Measurements from ENCODE around the gene SQSTM1. TPM values are rescaled to one million over a fixed set of nuclear protein-coding genes. Genes with fewer than 3 reads are reported as not detected.

SQSTM1 gene
- total and polyA plus RNA-seq, 7 donors, result 168 to 443 (median 301) TPM

DNA sequence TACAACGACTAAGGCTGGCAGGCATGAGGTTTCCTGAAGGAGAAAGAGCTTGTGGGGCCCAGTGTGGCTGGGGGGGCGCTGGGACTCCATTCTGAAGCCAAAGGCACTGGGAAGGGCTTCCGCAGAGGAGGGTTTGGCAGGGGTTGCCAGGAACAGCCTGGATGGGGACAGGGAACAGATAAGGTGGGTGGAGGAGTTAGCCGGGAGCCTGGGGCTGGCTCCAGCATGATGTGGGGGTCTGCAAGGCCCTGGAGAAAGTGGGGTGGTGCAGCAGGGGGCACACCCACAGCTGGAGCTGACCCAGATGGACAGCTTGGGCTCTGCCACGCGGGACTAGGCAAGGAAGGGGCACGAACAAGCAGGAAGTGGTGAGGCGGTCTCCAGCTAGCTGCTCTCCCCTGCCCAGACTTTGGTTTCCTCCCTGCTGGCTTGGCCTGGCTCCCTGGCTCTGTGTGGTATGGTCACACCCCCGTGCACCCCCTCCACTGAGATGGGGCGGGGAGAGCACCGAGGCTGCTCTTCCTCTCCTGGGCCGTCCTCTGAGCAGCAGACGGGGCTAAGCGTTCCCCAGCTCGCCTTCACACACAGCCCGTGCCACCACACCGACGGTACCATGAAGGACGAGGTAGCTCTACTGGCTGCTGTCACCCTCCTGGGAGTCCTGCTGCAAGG, 27.1 kb upstream of the SQSTM1 start, which contains the start of gene LTC4S:
Gene LTC4S (plus strand): TSS at position 519 of the 672 bp plus-strand sequence. CDS start 95 bp downstream, at position 614.
- peak; percentile 90 for DNase-seq
- Histone ChIP-seq H3K4me3 (peak within 1 kb of the TSS in 2 of 4 donors; percentile 18 to 62), H3K9me3 (no peaks in the 10 kb centered on the region), H3K4me1 (peaks cover 0 to 40% (median 33%) of the 10 kb centered on the region in 4 donors), H3K27ac (peak within 1 kb of the TSS; percentile 46 to 61 (median 53)), H3K36me3 (peaks cover 11 to 17% (median 14%) of the 10 kb centered on the region in 4 donors), H3K27me3 (no peaks in the 10 kb centered on the region)
- intact Hi-C loops (cut with DNase I), result loop anchor here (2.0 kb wide), 1 partner anchor 31 kb away; no protein-coding TSS in a partner anchor
- 37 to 71% methylated on average over 19 of the region's 19 CpGs for WGBS, 2 donors
- TF ChIP-seq EP300 (IDR thresholded peaks at IDR 0.05) (no peak), POLR2AphosphoS5 (IDR thresholded peaks at IDR 0.05) (peak in 2 of 4 donors; percentile 18 to 33), CTCF (IDR thresholded peaks at IDR 0.05) (no peak)

DNA sequence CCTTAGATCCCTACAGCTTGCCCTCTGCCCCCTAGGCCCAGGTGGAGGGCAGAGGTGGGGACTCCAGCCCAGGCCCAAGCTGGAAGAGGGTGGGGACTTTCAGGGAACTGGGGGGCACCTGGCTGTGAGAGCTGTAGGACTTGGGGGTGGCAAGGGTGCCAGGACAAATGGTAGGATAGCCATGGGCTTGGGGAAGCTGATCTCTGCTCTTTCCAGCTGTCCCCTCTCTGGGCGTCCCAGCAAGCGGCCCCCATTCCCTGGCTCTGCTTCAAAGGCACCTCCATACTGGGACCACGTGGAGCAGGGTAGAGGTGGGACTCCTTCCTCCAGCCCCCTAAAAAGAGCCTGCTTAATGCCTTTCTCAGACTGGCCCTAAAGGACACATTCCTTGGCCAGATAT, 26.5 kb upstream of the SQSTM1 start:
- H3K27me3 ChIP-seq, result no peaks in the 10 kb centered on the region
- peak overlapping the region; percentile 46 to 61 (median 53) for H3K27ac ChIP-seq
- intact Hi-C loops (cut with DNase I), result no loop called here
- H3K9me3 ChIP-seq, result no peaks in the 10 kb centered on the region
- WGBS, 2 donors, result 71 to 76% methylated on average over 3 of the region's 3 CpGs
- peak overlapping the region in 2 of 4 donors; percentile 18 to 62 for H3K4me3 ChIP-seq
- TF ChIP-seq EP300 (IDR thresholded peaks at IDR 0.05) (no peak), POLR2AphosphoS5 (IDR thresholded peaks at IDR 0.05) (no peak), POLR2A (IDR thresholded peaks at IDR 0.05) (no peak), CTCF (IDR thresholded peaks at IDR 0.05) (no peak)
- DNase-seq, result peak; percentile 63
- peaks cover 17 to 22% (median 20%) of the 10 kb centered on the region in 4 donors for H3K36me3 ChIP-seq
- peaks cover 0 to 40% (median 33%) of the 10 kb centered on the region in 4 donors for H3K4me1 ChIP-seq

DNA sequence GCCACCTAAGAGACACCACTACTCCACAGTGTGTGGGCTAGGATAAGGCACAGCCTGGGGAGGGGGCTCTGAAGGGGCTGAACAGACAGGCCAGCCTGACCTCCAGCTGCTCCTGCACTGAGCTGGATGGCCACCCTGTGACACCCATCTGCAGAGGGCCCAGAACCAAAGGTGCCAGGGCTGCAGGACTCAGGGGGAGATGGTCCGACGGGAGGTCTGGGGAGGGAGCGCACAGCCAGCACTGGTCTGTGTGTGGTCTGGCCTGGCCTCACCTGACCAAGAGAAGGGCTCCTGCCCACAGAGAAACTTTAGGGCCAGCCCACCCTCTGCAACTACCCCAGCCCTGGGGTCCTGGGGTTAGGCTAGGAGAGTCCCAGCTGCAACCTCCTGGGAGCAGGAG, 26.1 kb upstream of the SQSTM1 start:
- no peaks in the 10 kb centered on the region for H3K27me3 ChIP-seq
- no peak for TF ChIP-seq POLR2A (IDR thresholded peaks at IDR 0.05)
- no peak for TF ChIP-seq CTCF (IDR thresholded peaks at IDR 0.05)
- TF ChIP-seq EP300 (IDR thresholded peaks at IDR 0.05), result no peak
- no peak for TF ChIP-seq POLR2AphosphoS5 (IDR thresholded peaks at IDR 0.05)
- 95 to 97% methylated on average over 3 of the region's 3 CpGs for WGBS, 2 donors
- no peaks in the 10 kb centered on the region for H3K9me3 ChIP-seq
- peaks cover 0 to 40% (median 33%) of the 10 kb centered on the region in 4 donors for H3K4me1 ChIP-seq
- DNase-seq, result peak; percentile 69
- intact Hi-C loops (cut with DNase I), result no loop called here
- H3K36me3 ChIP-seq, result peaks cover 21 to 26% (median 24%) of the 10 kb centered on the region in 4 donors
- peak overlapping the region in 2 of 4 donors; percentile 46 to 55 for H3K27ac ChIP-seq
- H3K4me3 ChIP-seq, result peak overlapping the region in 1 of 4 donors; percentile 62

DNA sequence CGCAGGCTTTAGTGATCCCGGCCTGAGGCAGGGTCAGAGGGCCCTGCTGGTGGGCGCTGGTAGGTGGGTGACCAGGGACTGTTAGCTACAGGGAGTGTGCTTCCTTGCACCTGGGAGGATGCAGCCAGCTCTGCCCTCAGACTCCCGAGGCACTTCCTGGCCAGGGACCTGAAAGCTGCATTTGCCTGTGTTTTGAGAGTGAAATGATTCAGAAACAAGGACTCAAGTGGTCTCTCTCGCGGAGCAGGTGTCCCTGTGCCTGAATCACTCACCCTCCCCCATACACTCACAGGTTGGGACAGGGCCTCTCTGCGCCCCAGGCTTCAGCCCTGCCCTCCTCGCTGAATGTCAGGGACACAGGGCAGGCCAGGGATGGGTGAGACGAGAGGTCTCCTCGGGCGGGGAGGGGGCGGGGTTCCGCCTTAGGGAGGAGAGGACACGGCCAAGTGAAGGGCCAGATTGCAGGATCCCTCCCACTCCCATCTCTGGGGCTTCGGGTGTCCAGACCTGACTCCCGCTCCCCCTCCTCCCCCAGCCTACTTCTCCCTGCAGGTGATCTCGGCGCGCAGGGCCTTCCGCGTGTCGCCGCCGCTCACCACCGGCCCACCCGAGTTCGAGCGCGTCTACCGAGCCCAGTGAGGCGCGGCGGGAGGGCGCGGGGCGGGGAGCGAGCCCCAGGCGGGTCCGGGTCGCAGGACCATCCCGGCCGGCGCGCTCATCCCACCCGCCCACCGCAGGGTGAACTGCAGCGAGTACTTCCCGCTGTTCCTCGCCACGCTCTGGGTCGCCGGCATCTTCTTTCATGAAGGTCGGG, 25.4 kb upstream of the SQSTM1 start:
- no peak for TF ChIP-seq EP300 (IDR thresholded peaks at IDR 0.05)
- TF ChIP-seq POLR2AphosphoS5 (IDR thresholded peaks at IDR 0.05), result no peak
- no peak for TF ChIP-seq POLR2A (IDR thresholded peaks at IDR 0.05)
- no peak for TF ChIP-seq CTCF (IDR thresholded peaks at IDR 0.05)
- peak; percentile 70 for DNase-seq
- Histone ChIP-seq H3K36me3 (peaks cover 28 to 32% (median 31%) of the 10 kb centered on the region in 4 donors), H3K27ac (peak overlapping the region; percentile 82 to 87 (median 84)), H3K9me3 (no peaks in the 10 kb centered on the region), H3K27me3 (no peaks in the 10 kb centered on the region), H3K4me1 (peaks cover 0 to 40% (median 33%) of the 10 kb centered on the region in 4 donors), H3K4me3 (peak overlapping the region; percentile 38 to 67 (median 63))
- intact Hi-C loops (cut with DNase I), result loop anchor here (5.0 kb wide), 1 partner anchor 118 kb away; no protein-coding TSS in a partner anchor
- WGBS, 2 donors, result 5 to 11% methylated on average over 53 of the region's 53 CpGs
